H9 (cell line): ENCODE measurements around the gene CAV2. TPM values are rescaled to one million over a fixed set of nuclear protein-coding genes. Genes with fewer than 3 reads are reported as not detected.

Source experiments
- DNase-seq: peaks from one replicate; pipeline ENCODE4 v3.0.0-alpha.2; 2017
- H2AFZ ChIP-seq: one replicate; pipeline ENCODE4 v1.6.1; 2013; ENCODE audit warnings: mild to moderate bottlenecking, low read length, control low read depth, moderate library complexity
- H2AK5ac ChIP-seq: 2 replicates; pipeline ENCODE4 v1.6.1; 2013; ENCODE audit warnings: low read length, control low read depth, mixed read lengths; ENCODE audit not compliant: insufficient read length
- H2BK120ac ChIP-seq: one replicate; pipeline ENCODE4 v1.6.1; 2013; ENCODE audit warnings: low read depth, mild to moderate bottlenecking, low read length, control low read depth, inconsistent platforms; ENCODE audit not compliant: poor library complexity, severe bottlenecking
- H2BK12ac ChIP-seq: 2 replicates; pipeline ENCODE4 v1.6.1; 2013; ENCODE audit warnings: low read length, control low read depth, mixed read lengths, low read depth; ENCODE audit not compliant: insufficient read length
- H2BK15ac ChIP-seq: 2 replicates; pipeline ENCODE4 v1.6.1; 2013; ENCODE audit warnings: low read depth, low read length, control low read depth
- H2BK20ac ChIP-seq: one replicate; pipeline ENCODE4 v1.6.1; 2013; ENCODE audit warnings: low read depth, mild to moderate bottlenecking, low read length, control low read depth, inconsistent platforms; ENCODE audit not compliant: poor library complexity, severe bottlenecking
- H2BK5ac ChIP-seq: 2 replicates; pipeline ENCODE4 v1.6.1; 2013; ENCODE audit warnings: low read length, control low read depth, mixed read lengths; ENCODE audit not compliant: insufficient read length
- H3K14ac ChIP-seq: 2 replicates; pipeline ENCODE4 v1.6.1; 2013; ENCODE audit warnings: low read length, control low read depth; ENCODE audit not compliant: insufficient read depth
- H3K18ac ChIP-seq: 2 replicates; pipeline ENCODE4 v1.6.1; 2013; ENCODE audit warnings: low read depth, mild to moderate bottlenecking, mixed read lengths, low read length, control low read depth; ENCODE audit not compliant: insufficient read length
- H3K23ac ChIP-seq: 2 replicates; pipeline ENCODE4 v1.6.1; 2013; ENCODE audit warnings: low read length, control low read depth, mixed read lengths, low read depth; ENCODE audit not compliant: insufficient read length
- H3K23me2 ChIP-seq: 2 replicates; pipeline ENCODE4 v1.6.1; 2013; ENCODE audit warnings: low read depth, mild to moderate bottlenecking, mixed read lengths, low read length, control low read depth; ENCODE audit not compliant: insufficient read length, poor library complexity, severe bottlenecking
- H3K27ac ChIP-seq: 2 replicates; pipeline ENCODE4 v1.5.1; 2013; ENCODE audit warnings: low read length, control low read depth, mixed read lengths, low read depth; ENCODE audit not compliant: insufficient read length
- H3K27me3 ChIP-seq: 2 replicates; pipeline ENCODE4 v1.6.1; 2013; ENCODE audit warnings: low read length, control low read depth, inconsistent platforms; ENCODE audit not compliant: insufficient read depth
- H3K4ac ChIP-seq: 2 replicates; pipeline ENCODE4 v1.6.1; 2013; ENCODE audit warnings: low read depth, mild to moderate bottlenecking, control low read depth, inconsistent platforms, low read length, moderate library complexity
- H3K4me1 ChIP-seq: 2 replicates; pipeline ENCODE4 v1.6.1; 2013; ENCODE audit warnings: low read length, control low read depth, inconsistent platforms; ENCODE audit not compliant: insufficient read depth
- H3K4me2 ChIP-seq: 2 replicates; pipeline ENCODE4 v1.6.1; 2013; ENCODE audit warnings: low read length, control low read depth, mixed read lengths; ENCODE audit not compliant: insufficient read length, insufficient read depth
- H3K56ac ChIP-seq: 2 replicates; pipeline ENCODE4 v1.6.1; 2013; ENCODE audit warnings: low read depth, mild to moderate bottlenecking, mixed read lengths, low read length, control low read depth; ENCODE audit not compliant: insufficient read length
- H3K79me1 ChIP-seq: 2 replicates; pipeline ENCODE4 v1.6.1; 2013; ENCODE audit warnings: low read depth, mild to moderate bottlenecking, moderate library complexity, low read length, control low read depth, inconsistent platforms; ENCODE audit not compliant: insufficient read depth, poor library complexity, severe bottlenecking
- H3K79me2 ChIP-seq: 2 replicates; pipeline ENCODE4 v1.6.1; 2013; ENCODE audit warnings: low read length, control low read depth, inconsistent platforms; ENCODE audit not compliant: insufficient read depth
- H3K9ac ChIP-seq: 2 replicates; pipeline ENCODE4 v1.6.1; 2013; ENCODE audit warnings: low read length, control low read depth, mixed read lengths; ENCODE audit not compliant: insufficient read length; ENCODE audit errors: extremely low read depth
- H3K9me3 ChIP-seq: one replicate; pipeline ENCODE4 v1.6.1; 2013; ENCODE audit warnings: low read depth, low read length, inconsistent platforms; ENCODE audit not compliant: control insufficient read depth
- H3T11ph ChIP-seq: one replicate; pipeline ENCODE4 v1.6.1; 2013; ENCODE audit warnings: mild to moderate bottlenecking, low read length, control low read depth, inconsistent platforms
- H4K20me1 ChIP-seq: one replicate; pipeline ENCODE4 v1.6.1; 2013; ENCODE audit not compliant: control insufficient read depth, insufficient read length, insufficient read depth
- H4K5ac ChIP-seq: 2 replicates; pipeline ENCODE4 v1.6.1; 2013; ENCODE audit warnings: low read depth, mild to moderate bottlenecking, mixed read lengths, low read length, control low read depth; ENCODE audit not compliant: insufficient read length
- H4K8ac ChIP-seq: replicated peaks from 2 replicates; pipeline ENCODE4 v1.6.1; 2013; ENCODE audit warnings: low read length, control low read depth, mixed read lengths, low read depth; ENCODE audit not compliant: insufficient read length
- H4K91ac ChIP-seq: 2 replicates; pipeline ENCODE4 v1.6.1; 2013; ENCODE audit warnings: low read depth, mild to moderate bottlenecking, moderate library complexity, mixed read lengths, low read length, control low read depth; ENCODE audit not compliant: insufficient read length
- H3K27ac Mint-ChIP-seq, 3 experiments: 2 replicates in 2 of 3; 3 replicates in 1 of 3; pipeline ENCODE4 v1.8.0; 2020 to 2021; ENCODE audit warnings: mixed read lengths in 3 of 3, mild to moderate bottlenecking in 1 of 3, moderate library complexity in 1 of 3
- H3K27me3 Mint-ChIP-seq: 2 replicates; pipeline ENCODE4 v1.8.0; 2021; ENCODE audit warnings: low read depth, mild to moderate bottlenecking, moderate library complexity, mixed read lengths
- H3K36me3 Mint-ChIP-seq, 3 experiments: 2 replicates in 2 of 3; 3 replicates in 1 of 3; pipeline ENCODE4 v1.8.0; 2020 to 2021; ENCODE audit warnings: low read depth in 3 of 3, mixed read lengths in 3 of 3; ENCODE audit not compliant: insufficient read depth in 1 of 3
- H3K4me1 Mint-ChIP-seq, 2 experiments: 2 replicates each; pipeline ENCODE4 v1.8.0; 2020; ENCODE audit warnings: mixed read lengths in 2 of 2
- H3K4me3 Mint-ChIP-seq, 2 experiments: 2 replicates in 1 of 2; 3 replicates in 1 of 2; pipeline ENCODE4 v1.8.0; 2020 to 2021; ENCODE audit warnings: mild to moderate bottlenecking in 2 of 2, mixed read lengths in 2 of 2, moderate library complexity in 1 of 2
- H3K9me3 Mint-ChIP-seq, 2 experiments: 2 replicates in 1 of 2; 3 replicates in 1 of 2; pipeline ENCODE4 v1.8.0; 2020; ENCODE audit warnings: mild to moderate bottlenecking in 2 of 2, mixed read lengths in 2 of 2, moderate library complexity in 1 of 2
- CTCF ChIP-seq: fragments of 200-600 bp; sonication (generic); conservative IDR thresholded peaks from 3 replicates; pipeline ENCODE4 v1.8.0; 2021; ENCODE audit warnings: antibody characterized with exemption, mild to moderate bottlenecking
- WGBS: extraction: QIAGEN DNeasy Blood & Tissue Kit; methylation state at CpG from one replicate; pipeline ENCODE4 v1.1.7; 2013; ENCODE audit warnings: missing lambda C conversion rate, low lambda C conversion rate, mixed read lengths; ENCODE audit not compliant: insufficient read length; ENCODE audit errors: extremely low coverage; 5-methylcytosine and 5-hydroxymethylcytosine counted together
- total RNA-seq: library from RNA; stranded (reverse); gene quantifications from 2 replicates; pipeline ENCODE4 v1.2.1, GENCODE V29; 2021

Gene CAV2
- total RNA-seq, 1 experiment from 2014 or later, result 3.7 TPM

GRCh38 chr7:116451957-116452729 lies 47.4 kb upstream of the CAV2 start:
- no peak overlapping the region for H3K56ac ChIP-seq
- H2AFZ ChIP-seq, result no peak overlapping the region
- no peak overlapping the region for H3K4me2 ChIP-seq
- no peak overlapping the region for H2BK12ac ChIP-seq
- H3K79me2 ChIP-seq, result no peaks in the 10 kb centered on the region
- H3K9me3 Mint-ChIP-seq, result no peaks in the 10 kb centered on the region
- no peak overlapping the region for H2BK15ac ChIP-seq
- no peak overlapping the region for H2AK5ac ChIP-seq
- no peak overlapping the region for H3T11ph ChIP-seq
- H2BK20ac ChIP-seq, result no peak overlapping the region
- H4K91ac ChIP-seq, result no peak overlapping the region
- H3K27ac Mint-ChIP-seq, result no peak overlapping the region
- H3K18ac ChIP-seq, result no peak overlapping the region
- H3K4me1 ChIP-seq, result no peaks in the 10 kb centered on the region
- no peaks in the 10 kb centered on the region for H3K23me2 ChIP-seq
- no peaks in the 10 kb centered on the region for H3K36me3 Mint-ChIP-seq
- WGBS, result no CpG with 5 or more reads among the region's 2 CpGs
- DNase-seq, result no peak
- no peak overlapping the region for H2BK5ac ChIP-seq
- H3K79me1 ChIP-seq, result no peaks in the 10 kb centered on the region
- 0 out of 2 replicates have a peak, but pooled peaks cover 3% of the 10 kb centered on the region for H3K27me3 Mint-ChIP-seq
- H3K14ac ChIP-seq, result no peak overlapping the region
- peak; percentile 41; the same call in 2 of the 3 replicates for TF ChIP-seq CTCF
- peaks cover 0 to 4% of the 10 kb centered on the region in 2 experiments; a peak in 1 of 4 replicates for H3K4me1 Mint-ChIP-seq
- no peaks in the 10 kb centered on the region for H4K20me1 ChIP-seq
- H3K9me3 ChIP-seq, result no peaks in the 10 kb centered on the region
- H2BK120ac ChIP-seq, result no peak overlapping the region
- H4K8ac ChIP-seq, result no peak overlapping the region
- H3K9ac ChIP-seq, result no peak overlapping the region
- no peaks in the 10 kb centered on the region for H3K27me3 ChIP-seq
- no peak overlapping the region for H3K23ac ChIP-seq
- no peak overlapping the region for H3K27ac ChIP-seq
- H4K5ac ChIP-seq, result no peak overlapping the region
- no peak overlapping the region for H3K4ac ChIP-seq
- no peak overlapping the region for H3K4me3 Mint-ChIP-seq
